H1 (cell line): ENCODE results near the gene ORAI3. TPM values are rescaled to one million over a fixed set of nuclear protein-coding genes. Genes with fewer than 3 reads are reported as not detected.

Experiments used
- CTCF ChIA-PET: fragments of 300-600 bp; sonication (Branson Sonifier 250); formaldehyde crosslinking; loops from one replicate; lab custom pipeline; 2021; ENCODE audit not compliant: partially characterized antibody; lab: Charles Lee
- POLR2A ChIA-PET: fragments of 300-600 bp; sonication (Branson Sonifier 250); formaldehyde crosslinking; loops from one replicate; lab custom pipeline; 2021; ENCODE audit warnings: inconsistent platforms; ENCODE audit not compliant: partially characterized antibody; lab: Charles Lee
- DNase-seq, 2 experiments: peaks; one replicate each; pipeline versions ENCODE4 v3.0.0 to v3.0.0-alpha.2; 2010 to 2022; ENCODE audit warnings: low spot score in 2 of 2, low read depth in 1 of 2, mixed read lengths in 1 of 2
- FAIRE-seq: peaks from 2 replicates; lab custom pipeline; 2011; peaks lifted over from hg19 to GRCh38; lab: Jason Lieb, UNC
- H2AFZ ChIP-seq: 2 replicates; pipeline ENCODE4 v1.8.1; 2012; ENCODE audit warnings: low read length, inconsistent platforms
- H2AK5ac ChIP-seq: 2 replicates; pipeline ENCODE4 v1.6.1; 2013; ENCODE audit warnings: low read depth, low read length
- H2BK120ac ChIP-seq: replicated peaks from 2 replicates; pipeline ENCODE3; 2013; ENCODE audit warnings: low read depth, low read length, inconsistent platforms
- H2BK12ac ChIP-seq: 2 replicates; pipeline ENCODE4 v1.6.1; 2013; ENCODE audit warnings: low read depth, low read length
- H2BK15ac ChIP-seq: 2 replicates; pipeline ENCODE4 v1.6.1; 2013; ENCODE audit warnings: low read length
- H2BK20ac ChIP-seq: 2 replicates; pipeline ENCODE4 v1.6.1; 2013; ENCODE audit warnings: low read length
- H2BK5ac ChIP-seq: 2 replicates; pipeline ENCODE4 v1.6.1; 2013; ENCODE audit warnings: low read depth, low read length
- H3K14ac ChIP-seq: 2 replicates; pipeline ENCODE4 v1.6.1; 2013; ENCODE audit warnings: inconsistent platforms; ENCODE audit not compliant: insufficient read length
- H3K18ac ChIP-seq: 2 replicates; pipeline ENCODE4 v1.6.1; 2013; ENCODE audit warnings: low read length; ENCODE audit errors: extremely low read depth
- H3K23ac ChIP-seq: 2 replicates; pipeline ENCODE4 v1.6.1; 2013; ENCODE audit warnings: inconsistent platforms; ENCODE audit not compliant: insufficient read length
- H3K23me2 ChIP-seq: 2 replicates; pipeline ENCODE4 v1.6.1; 2013; ENCODE audit warnings: low read depth, low read length
- H3K27ac ChIP-seq: 2 replicates; pipeline ENCODE4 v1.6.1; 2011; ENCODE audit warnings: low read depth, low read length, inconsistent platforms
- H3K27me3 ChIP-seq, 4 experiments: replicated peaks in 1 of 4; 1 replicate in 1 of 4; 2 replicates in 3 of 4; pipeline versions ENCODE4 v1.6.1 to v1.8.1; 2011 to 2013; ENCODE audit warnings: low read length in 3 of 4, mild to moderate bottlenecking in 3 of 4, inconsistent platforms in 2 of 4, mixed read lengths in 2 of 4, moderate library complexity in 1 of 4; ENCODE audit not compliant: control insufficient read depth in 3 of 4, insufficient read depth in 3 of 4; ENCODE audit errors: extremely low read depth in 1 of 4
- H3K36me3 ChIP-seq, 4 experiments: 2 replicates each; pipeline versions ENCODE4 v1.6.1 to v1.8.1; 2011 to 2013; ENCODE audit warnings: mild to moderate bottlenecking in 4 of 4, low read length in 3 of 4, moderate library complexity in 2 of 4, control low read depth in 1 of 4, inconsistent platforms in 1 of 4; ENCODE audit not compliant: insufficient read depth in 4 of 4, control insufficient read depth in 2 of 4
- H3K4ac ChIP-seq: replicated peaks from 2 replicates; pipeline ENCODE3; 2013; ENCODE audit warnings: low read length, low read depth, mixed read lengths, inconsistent platforms; ENCODE audit not compliant: insufficient read length
- H3K4me1 ChIP-seq, 4 experiments: replicated peaks in 1 of 4; 1 replicate in 1 of 4; 2 replicates in 3 of 4; pipeline versions ENCODE4 v1.6.1 to v1.8.1; 2011 to 2013; ENCODE audit warnings: low read length in 3 of 4, inconsistent platforms in 2 of 4, mixed read lengths in 1 of 4; ENCODE audit not compliant: insufficient read depth in 4 of 4, control insufficient read depth in 3 of 4
- H3K4me2 ChIP-seq, 2 experiments: 2 replicates each; pipeline versions ENCODE4 v1.6.1 to v1.8.1; 2011 to 2013; ENCODE audit warnings: low read depth in 2 of 2, low read length in 2 of 2, control low read depth in 1 of 2, inconsistent platforms in 1 of 2, mild to moderate bottlenecking in 1 of 2; ENCODE audit not compliant: insufficient read depth in 1 of 2
- H3K4me3 ChIP-seq, 4 experiments: fragments of 200-600, 300-600 bp in 1 of 4; sonication (generic), shearing (Covaris generic), sonication (Bioruptor Twin) in 1 of 4; 2 replicates each; pipeline versions ENCODE4 v1.5.1 to v1.8.1; 2011 to 2016; ENCODE audit warnings: low read length in 4 of 4, low read depth in 3 of 4, control low read depth in 2 of 4, inconsistent platforms in 2 of 4, mild to moderate bottlenecking in 2 of 4, mixed read lengths in 1 of 4, moderate library complexity in 1 of 4; ENCODE audit not compliant: insufficient read depth in 2 of 4; ENCODE audit errors: extremely low read depth in 1 of 4
- H3K56ac ChIP-seq: replicated peaks from 2 replicates; pipeline ENCODE3; 2013; ENCODE audit warnings: low read depth, mild to moderate bottlenecking, mixed read lengths, low read length, inconsistent platforms; ENCODE audit not compliant: insufficient read length
- H3K79me1 ChIP-seq: 2 replicates; pipeline ENCODE4 v1.6.1; 2013; ENCODE audit warnings: low read depth, low read length, control low read depth
- H3K79me2 ChIP-seq, 2 experiments: 2 replicates each; pipeline versions ENCODE4 v1.6.1 to v1.8.1; 2012 to 2013; ENCODE audit warnings: low read length in 2 of 2, mild to moderate bottlenecking in 2 of 2, inconsistent platforms in 1 of 2; ENCODE audit not compliant: insufficient read depth in 2 of 2, control insufficient read depth in 1 of 2
- H3K9ac ChIP-seq, 4 experiments: replicated peaks in 1 of 4; 1 replicate in 1 of 4; 2 replicates in 3 of 4; pipeline versions ENCODE4 v1.6.1 to v1.8.1; 2011 to 2013; ENCODE audit warnings: low read depth in 3 of 4, low read length in 3 of 4, control low read depth in 2 of 4, mild to moderate bottlenecking in 2 of 4, moderate library complexity in 2 of 4, inconsistent platforms in 1 of 4; ENCODE audit errors: extremely low read depth in 1 of 4
- H3K9me3 ChIP-seq, 2 experiments: 2 replicates each; pipeline versions ENCODE4 v1.6.1 to v1.8.1; 2012 to 2013; ENCODE audit warnings: mild to moderate bottlenecking in 2 of 2, moderate library complexity in 2 of 2, control low read depth in 1 of 2, inconsistent platforms in 1 of 2, low read depth in 1 of 2, low read length in 1 of 2, mixed read lengths in 1 of 2; ENCODE audit not compliant: insufficient read depth in 2 of 2
- H4K20me1 ChIP-seq, 2 experiments: replicated peaks in 1 of 2; 2 replicates each; pipeline versions ENCODE3 to v1.8.1; 2011 to 2013; ENCODE audit warnings: inconsistent platforms in 2 of 2, low read length in 2 of 2, mild to moderate bottlenecking in 1 of 2; ENCODE audit not compliant: insufficient read depth in 2 of 2, control insufficient read depth in 1 of 2
- H4K5ac ChIP-seq: 2 replicates; pipeline ENCODE4 v1.6.1; 2013; ENCODE audit warnings: low read length, low read depth, mixed read lengths, inconsistent platforms; ENCODE audit not compliant: insufficient read length
- H4K8ac ChIP-seq: 2 replicates; pipeline ENCODE4 v1.8.0; 2013; ENCODE audit warnings: mild to moderate bottlenecking, moderate library complexity, low read length, inconsistent platforms; ENCODE audit not compliant: insufficient read depth; ENCODE audit errors: extremely low read depth
- H4K91ac ChIP-seq: replicated peaks from 2 replicates; pipeline ENCODE3; 2013; ENCODE audit warnings: low read length, mixed read lengths, inconsistent platforms; ENCODE audit not compliant: insufficient read length
- ASH2L ChIP-seq: fragments of 200-600, 300-600 bp; sonication (generic); IDR thresholded peaks from one replicate; pipeline ENCODE4 v1.7.1; 2017; ENCODE audit warnings: low read length
- CBX5 ChIP-seq: fragments of 300-800, 300-1000 bp; sonication (generic); IDR thresholded peaks from 2 replicates; pipeline ENCODE4 v1.7.1; 2016; ENCODE audit warnings: antibody characterized with exemption, low read length, low read depth
- CEBPB ChIP-seq: IDR thresholded peaks from 2 replicates; pipeline ENCODE4 v1.6.1; 2012; ENCODE audit warnings: low read depth, low read length
- CHD2 ChIP-seq: IDR thresholded peaks from 2 replicates; pipeline ENCODE4 v1.6.1; 2012; ENCODE audit warnings: low read length, improper control_type of control experiment
- EP300 ChIP-seq, 2 experiments: IDR thresholded peaks; 1 replicate in 1 of 2; 2 replicates in 1 of 2; pipeline ENCODE4 v1.6.1; 2011 to 2012; ENCODE audit warnings: low read depth in 2 of 2, low read length in 2 of 2, mild to moderate bottlenecking in 2 of 2, borderline replicate concordance in 1 of 2, inconsistent platforms in 1 of 2, moderate library complexity in 1 of 2
- HDAC6 ChIP-seq: IDR thresholded peaks from one replicate; pipeline ENCODE4 v1.7.1; 2012; ENCODE audit warnings: low read depth, mild to moderate bottlenecking, inconsistent platforms, low read length, moderate library complexity
- JUND ChIP-seq: IDR thresholded peaks from 2 replicates; pipeline ENCODE4 v1.6.1; 2011; ENCODE audit warnings: mild to moderate bottlenecking, improper control_type of control experiment, low read length
- KDM1A ChIP-seq: fragments of 200-600, 300-600 bp; sonication (generic); IDR thresholded peaks from 2 replicates; pipeline ENCODE4 v1.7.1; 2016; ENCODE audit warnings: mild to moderate bottlenecking, low read length, borderline replicate concordance
- MAFK ChIP-seq: IDR thresholded peaks from 2 replicates; pipeline ENCODE4 v1.6.1; 2012; ENCODE audit warnings: low read depth, mild to moderate bottlenecking, improper control_type of control experiment, low read length
- RXRA ChIP-seq: IDR thresholded peaks from 2 replicates; pipeline ENCODE4 v1.6.1; 2011; ENCODE audit warnings: low read depth, mild to moderate bottlenecking, low read length, moderate library complexity; ENCODE audit not compliant: insufficient read depth
- SAP30 ChIP-seq: fragments of 300-600 bp; sonication (generic); IDR thresholded peaks from 2 replicates; pipeline ENCODE4 v1.7.1; 2012; ENCODE audit warnings: low read length, moderate library complexity, mild to moderate bottlenecking, inconsistent platforms; ENCODE audit not compliant: insufficient read depth, insufficient replicate concordance
- SP2 ChIP-seq: IDR thresholded peaks from 2 replicates; pipeline ENCODE4 v1.6.1; 2012; ENCODE audit warnings: mild to moderate bottlenecking, low read length, inconsistent platforms
- TEAD4 ChIP-seq: IDR thresholded peaks from 2 replicates; pipeline ENCODE4 v1.6.1; 2012; ENCODE audit warnings: low read depth, low read length, inconsistent platforms, mixed read lengths
- WGBS, 2 experiments: shearing (Covaris generic) in 1 of 2; methylation state at CpG; one replicate each; pipeline versions ENCODE4 v1.1.6 to v1.1.7; 2013 to 2015; ENCODE audit warnings: low lambda C conversion rate in 2 of 2, mixed read lengths in 2 of 2, inconsistent platforms in 1 of 2, low coverage in 1 of 2, missing lambda C conversion rate in 1 of 2; ENCODE audit not compliant: insufficient replicate concordance in 2 of 2, insufficient coverage in 1 of 2, insufficient read length in 1 of 2; ENCODE audit errors: extremely low coverage in 1 of 2, missing lambda C conversion rate in 1 of 2; 5-methylcytosine and 5-hydroxymethylcytosine counted together
- polyA plus RNA-seq, 7 experiments: library from polyadenylated mRNA; depleted of rRNA in 3 of 7; stranded (reverse) in 5 of 7; unstranded in 2 of 7; fragments of >200 nt in 5 of 7; fragments of 200-250 nt in 2 of 7; gene quantifications; 1 replicate in 5 of 7; 2 replicates in 1 of 7; 4 replicates in 1 of 7; pipeline versions ENCODE4 v1.2.1 to v1.2.3, GENCODE V29; 2011 to 2013; ENCODE audit warnings: missing spikeins in 2 of 7, mixed read lengths in 2 of 7
- total RNA-seq: library from RNA; stranded (reverse); fragmentation: NEBNext Ultra II Directional; extraction: Animal tissue kit (Norgen Biotek cat#: 25700); gene quantifications from 2 replicates; pipeline ENCODE4 v1.2.1, GENCODE V29; 2021

Gene ORAI3
- total and polyA plus RNA-seq, 2 of the 8 experiments (the other 6 are each of a cell fraction or from before 2014, with no cell fraction given): 8.7 to 24.5 TPM

- 0 out of 2 replicates have a peak overlapping the region, but pooled peaks have one; percentile 44 for H2AK5ac ChIP-seq
- WGBS, 2 experiments: 65% methylated on average over 14 of the region's 18 CpGs; no CpG with 5 or more reads in 1 of the 2 experiments
- peak overlapping the region; percentile 65; the same call in 1 of the 2 replicates for H2AFZ ChIP-seq
- H3K23me2 ChIP-seq: no peaks in the 10 kb centered on the region
- no peak overlapping the region for H3K56ac ChIP-seq
- H3K36me3 ChIP-seq: no peaks in the 10 kb centered on the region
- H2BK12ac ChIP-seq: peak overlapping the region; percentile 52; the same call in 1 of the 2 replicates
- H3K18ac ChIP-seq: peak overlapping the region; percentile 86; the same call in 1 of the 2 replicates
- FAIRE-seq: no peak
- H3K14ac ChIP-seq: no peak overlapping the region
- POLR2A ChIA-PET: interaction anchor here (1.2 to 1.9 kb wide), 4 partner anchors 14 to 66 kb away, joined by 3 to 8 read pairs (median 6); partner anchors contain the start of gene CTF1
- H3K4ac ChIP-seq: no peak overlapping the region
- no peak overlapping the region for H3K23ac ChIP-seq
- peak overlapping the region; percentile 30 to 45 for H3K4me2 ChIP-seq
- no peaks in the 10 kb centered on the region for H3K79me1 ChIP-seq
- no peaks in the 10 kb centered on the region for H3K27me3 ChIP-seq
- H2BK5ac ChIP-seq: no peak overlapping the region
- H2BK15ac ChIP-seq: peak overlapping the region; percentile 73; the same call in 1 of the 2 replicates
- H2BK120ac ChIP-seq: no peak overlapping the region
- H3K79me2 ChIP-seq: no peaks in the 10 kb centered on the region
- peak overlapping the region; percentile 4; the same call in 1 of the 2 replicates for H4K8ac ChIP-seq
- no peak overlapping the region for H3K9ac ChIP-seq
- no peaks in the 10 kb centered on the region for H3K9me3 ChIP-seq
- no peak overlapping the region for H2BK20ac ChIP-seq
- peaks cover 0 to 9% (median 7%) of the 10 kb centered on the region in 4 experiments; a peak in 6 of 7 replicates for H3K4me1 ChIP-seq
- CTCF ChIA-PET: interaction anchor here (0.7 to 1.9 kb wide), 4 partner anchors 9 to 108 kb away, joined by 3 to 8 read pairs (median 3); no protein-coding TSS in a partner anchor
- no peak overlapping the region for H3K27ac ChIP-seq
- no peaks in the 10 kb centered on the region for H4K20me1 ChIP-seq
- peak in 1 of 2 experiments; percentile 65 for DNase-seq
- H4K91ac ChIP-seq: peak overlapping the region; percentile 39
- H4K5ac ChIP-seq: peak overlapping the region; percentile 9
- H3K4me3 ChIP-seq: no peak overlapping the region
- TF ChIP-seq KDM1A (no peak), CEBPB (no peak), SP2 (no peak), EP300 (IDR thresholded peaks at IDR 0.05; ENCODE audit: borderline replicate concordance in 1 of 2, low read depth in 2 of 2, low read length in 2 of 2) (no peak), CHD2 (no peak), SAP30 (no peak), TEAD4 (no peak), HDAC6 (no peak), MAFK (no peak), CBX5 (no peak), JUND (no peak), ASH2L (no peak), RXRA (no peak)
Measured at GRCh38 chr16:30910427-30911029, 38.3 kb upstream of the ORAI3 start.
